Globus pallidus (tissue), 1 donor: ENCODE data around the gene KRTAP27-1.

Source experiments
- DNase-seq: peaks from one replicate; pipeline ENCODE4 v3.0.0-alpha.2; 2015; ENCODE audit warnings: low spot score

Gene KRTAP27-1

GRCh38 chr21:30337276-30337744, at the start of gene KRTAP27-1:
TSS of gene KRTAP27-1 (minus strand) at chr21:30337694. CDS start at chr21:30337668, 26 bp downstream.
- no peak for DNase-seq

GRCh38 chr21:30382201-30382600, 44.7 kb upstream of the KRTAP27-1 start:
- DNase-seq = no peak

GRCh38 chr21:30372139-30372770, 34.8 kb upstream of the KRTAP27-1 start, which contains the start of gene KRTAP13-2:
TSS of gene KRTAP13-2 (minus strand) at chr21:30372271. CDS start at chr21:30372213, 58 bp downstream.
- no peak for DNase-seq

- DNase-seq = no peak
These were observed 18.4 kb upstream of the KRTAP27-1 start for GRCh38 chr21:30355906-30356305.

GRCh38 chr21:30354308-30355005, 17.0 kb upstream of the KRTAP27-1 start:
- no peak for DNase-seq

- no peak for DNase-seq
These were observed 14.0 kb upstream of the KRTAP27-1 start for GRCh38 chr21:30351534-30351933.

- DNase-seq = no peak
These were observed 12.1 kb upstream of the KRTAP27-1 start for GRCh38 chr21:30349572-30349971.

- DNase-seq = no peak
These were observed 11.0 kb upstream of the KRTAP27-1 start, which contains the start of gene KRTAP23-1 for GRCh38 chr21:30348506-30348905. TSS of gene KRTAP23-1 (minus strand) at chr21:30348606. CDS start at chr21:30348606, 0 bp downstream.

- DNase-seq = no peak
These were observed 7.5 kb upstream of the KRTAP27-1 start for GRCh38 chr21:30345014-30345413.

GRCh38 chr21:30340714-30341573, 3.5 kb upstream of the KRTAP27-1 start:
- peak; percentile 23 for DNase-seq

GRCh38 chr21:30338717-30339116, 1.2 kb upstream of the KRTAP27-1 start:
- no peak for DNase-seq

GRCh38 chr21:30337772-30338171, 278 bp upstream of the KRTAP27-1 start:
- no peak for DNase-seq

- DNase-seq = no peak
These were observed 898 bp downstream of the KRTAP27-1 start for GRCh38 chr21:30336596-30336995.

- DNase-seq = no peak
These were observed 3.8 kb downstream of the KRTAP27-1 start for GRCh38 chr21:30333736-30334135.

- no peak for DNase-seq
These were observed 4.8 kb downstream of the KRTAP27-1 start for GRCh38 chr21:30332681-30333080.

GRCh38 chr21:30329203-30329875, 8.2 kb downstream of the KRTAP27-1 start:
- DNase-seq = no peak

- no peak for DNase-seq
These were observed 11.1 kb downstream of the KRTAP27-1 start for GRCh38 chr21:30326390-30326789.

- DNase-seq = no peak
These were observed 17.3 kb downstream of the KRTAP27-1 start, which contains the start of gene KRTAP26-1 for GRCh38 chr21:30320215-30320614. TSS of gene KRTAP26-1 (minus strand) at chr21:30320315. CDS start at chr21:30320035, 280 bp downstream.

GRCh38 chr21:30315701-30316100, 21.8 kb downstream of the KRTAP27-1 start:
- DNase-seq = no peak

GRCh38 chr21:30306884-30307283, 30.6 kb downstream of the KRTAP27-1 start:
- no peak for DNase-seq

- no peak for DNase-seq
These were observed 32.4 kb downstream of the KRTAP27-1 start for GRCh38 chr21:30305136-30305535.

GRCh38 chr21:30289215-30289614, 48.3 kb downstream of the KRTAP27-1 start, which contains the start of gene KRTAP25-1:
TSS of gene KRTAP25-1 (minus strand) at chr21:30289514. CDS start at chr21:30289490, 24 bp downstream.
- DNase-seq = no peak
